ENCODE data around the gene HSPBAP1.

- TF ChIP-seq CTCF (IDR thresholded peaks at IDR 0.05; ENCODE audit: low read depth, low read length), result no peak
- no peak for TF ChIP-seq EZH2phosphoT487 (IDR thresholded peaks at IDR 0.05; ENCODE audit: low read depth)
These were observed 50.0 kb downstream of the HSPBAP1 start for GRCh38 chr3:122743581-122744120.

Measured in OCI-LY3 (cell line).